ENCODE results near the gene ANKRD40.
"Not testable (repeated sequence)": the region's sequence is repeated elsewhere in the genome, so short reads cannot be mapped to it uniquely, and the experiment has no call there.

The ANKRD40 gene

GRCh38 chr17:50684612-50685333 is 22.9 kb downstream of the ANKRD40 start:
- no peak overlapping the region for H3K27ac Mint-ChIP-seq
- H3K4me1 Mint-ChIP-seq, result no peaks in the 10 kb centered on the region
- H3K27me3 Mint-ChIP-seq, result peaks cover 35% of the 10 kb centered on the region
- no peaks in the 10 kb centered on the region for H3K36me3 Mint-ChIP-seq
- no peak overlapping the region for H3K4me3 Mint-ChIP-seq
- no peak for ATAC-seq
- no peaks in the 10 kb centered on the region for H3K9me3 Mint-ChIP-seq

GRCh38 chr17:50684288-50684611 is 23.5 kb downstream of the ANKRD40 start:
- no peak for ATAC-seq
- Mint-ChIP-seq H3K4me3 (no peak overlapping the region), H3K4me1 (no peaks in the 10 kb centered on the region), H3K27ac (no peak overlapping the region), H3K36me3 (no peaks in the 10 kb centered on the region), H3K27me3 (peaks cover 40% of the 10 kb centered on the region), H3K9me3 (no peaks in the 10 kb centered on the region)

- Mint-ChIP-seq H3K27ac (no peak overlapping the region), H3K27me3 (peaks cover 41% of the 10 kb centered on the region), H3K4me1 (no peaks in the 10 kb centered on the region), H3K36me3 (no peaks in the 10 kb centered on the region), H3K9me3 (no peaks in the 10 kb centered on the region), H3K4me3 (no peak overlapping the region)
- ATAC-seq, result no peak
Observed at GRCh38 chr17:50683434-50684287, 24.1 kb downstream of the ANKRD40 start.

GRCh38 chr17:50682938-50683337 is 24.8 kb downstream of the ANKRD40 start:
- ATAC-seq, result no peak
- no peaks in the 10 kb centered on the region for H3K36me3 Mint-ChIP-seq
- H3K27ac Mint-ChIP-seq, result no peak overlapping the region
- H3K27me3 Mint-ChIP-seq, result peaks cover 43% of the 10 kb centered on the region
- H3K9me3 Mint-ChIP-seq, result no peaks in the 10 kb centered on the region
- no peak overlapping the region for H3K4me3 Mint-ChIP-seq
- no peaks in the 10 kb centered on the region for H3K4me1 Mint-ChIP-seq

GRCh38 chr17:50682441-50682840 is 25.3 kb downstream of the ANKRD40 start:
- no peak for ATAC-seq
- Mint-ChIP-seq H3K4me3 (no peak overlapping the region), H3K9me3 (no peaks in the 10 kb centered on the region), H3K36me3 (no peaks in the 10 kb centered on the region), H3K27ac (no peak overlapping the region), H3K4me1 (no peaks in the 10 kb centered on the region), H3K27me3 (peaks cover 48% of the 10 kb centered on the region)

- no peak overlapping the region for H3K4me3 Mint-ChIP-seq
- peaks cover 57% of the 10 kb centered on the region for H3K27me3 Mint-ChIP-seq
- no peaks in the 10 kb centered on the region for H3K4me1 Mint-ChIP-seq
- H3K27ac Mint-ChIP-seq, result no peak overlapping the region
- ATAC-seq, result no peak
- no peaks in the 10 kb centered on the region for H3K9me3 Mint-ChIP-seq
- H3K36me3 Mint-ChIP-seq, result no peaks in the 10 kb centered on the region
Observed at GRCh38 chr17:50681263-50682200, 26.2 kb downstream of the ANKRD40 start.

- peaks cover 64% of the 10 kb centered on the region for H3K27me3 Mint-ChIP-seq
- not testable (repeated sequence) for H3K9me3 Mint-ChIP-seq, H3K4me3 Mint-ChIP-seq, ATAC-seq, H3K4me1 Mint-ChIP-seq, H3K27ac Mint-ChIP-seq, H3K36me3 Mint-ChIP-seq
Observed at GRCh38 chr17:50680543-50681262, 27.0 kb downstream of the ANKRD40 start.

GRCh38 chr17:50680126-50680525 is 27.6 kb downstream of the ANKRD40 start:
- H3K9me3 Mint-ChIP-seq, result no peaks in the 10 kb centered on the region
- no peaks in the 10 kb centered on the region for H3K36me3 Mint-ChIP-seq
- no peak overlapping the region for H3K27ac Mint-ChIP-seq
- H3K4me3 Mint-ChIP-seq, result no peak overlapping the region
- ATAC-seq, result no peak
- H3K4me1 Mint-ChIP-seq, result no peaks in the 10 kb centered on the region
- H3K27me3 Mint-ChIP-seq, result peaks cover 64% of the 10 kb centered on the region

GRCh38 chr17:50679008-50679544 is 28.6 kb downstream of the ANKRD40 start:
- no peak for ATAC-seq
- H3K9me3 Mint-ChIP-seq, result no peaks in the 10 kb centered on the region
- no peaks in the 10 kb centered on the region for H3K36me3 Mint-ChIP-seq
- no peaks in the 10 kb centered on the region for H3K4me1 Mint-ChIP-seq
- H3K27me3 Mint-ChIP-seq, result peaks cover 64% of the 10 kb centered on the region
- no peak overlapping the region for H3K4me3 Mint-ChIP-seq
- H3K27ac Mint-ChIP-seq, result no peak overlapping the region

- H3K4me3 Mint-ChIP-seq, result no peak overlapping the region
- no peaks in the 10 kb centered on the region for H3K9me3 Mint-ChIP-seq
- no peak for ATAC-seq
- no peaks in the 10 kb centered on the region for H3K4me1 Mint-ChIP-seq
- H3K36me3 Mint-ChIP-seq, result no peaks in the 10 kb centered on the region
- no peak overlapping the region for H3K27ac Mint-ChIP-seq
- peaks cover 60% of the 10 kb centered on the region for H3K27me3 Mint-ChIP-seq
Observed at GRCh38 chr17:50677851-50678375, 29.8 kb downstream of the ANKRD40 start.

GRCh38 chr17:50676065-50676975 is 31.4 kb downstream of the ANKRD40 start:
- Mint-ChIP-seq H3K9me3 (no peaks in the 10 kb centered on the region), H3K27me3 (peaks cover 44% of the 10 kb centered on the region), H3K4me1 (no peaks in the 10 kb centered on the region), H3K36me3 (no peaks in the 10 kb centered on the region), H3K4me3 (no peak overlapping the region), H3K27ac (no peak overlapping the region)
- no peak for ATAC-seq

- H3K27ac Mint-ChIP-seq, result no peak overlapping the region
- peaks cover 37% of the 10 kb centered on the region for H3K27me3 Mint-ChIP-seq
- H3K4me3 Mint-ChIP-seq, result no peak overlapping the region
- no peaks in the 10 kb centered on the region for H3K9me3 Mint-ChIP-seq
- ATAC-seq, result no peak
- H3K36me3 Mint-ChIP-seq, result no peaks in the 10 kb centered on the region
- no peaks in the 10 kb centered on the region for H3K4me1 Mint-ChIP-seq
Observed at GRCh38 chr17:50675627-50676026, 32.1 kb downstream of the ANKRD40 start.

- no peak for ATAC-seq
- no peaks in the 10 kb centered on the region for H3K4me1 Mint-ChIP-seq
- H3K27ac Mint-ChIP-seq, result no peak overlapping the region
- peaks cover 33% of the 10 kb centered on the region for H3K27me3 Mint-ChIP-seq
- no peak overlapping the region for H3K4me3 Mint-ChIP-seq
- H3K36me3 Mint-ChIP-seq, result no peaks in the 10 kb centered on the region
- no peaks in the 10 kb centered on the region for H3K9me3 Mint-ChIP-seq
Observed at GRCh38 chr17:50675190-50675589, 32.5 kb downstream of the ANKRD40 start.
